Ishikawa (cell line): Measurements from ENCODE around the gene ZSWIM4.

Experiments used
- CEBPB ChIP-seq: IDR thresholded peaks from 2 replicates; pipeline ENCODE4 v1.6.1; 2012
- CREB1 ChIP-seq: IDR thresholded peaks from 2 replicates; pipeline ENCODE4 v1.6.1; 2012; ENCODE audit warnings: low read depth
- TAF1 ChIP-seq: IDR thresholded peaks from 2 replicates; pipeline ENCODE4 v1.6.1; 2012; ENCODE audit warnings: low read depth, mild to moderate bottlenecking
- USF1 ChIP-seq: IDR thresholded peaks from 2 replicates; pipeline ENCODE4 v1.6.1; 2012
- YY1 ChIP-seq: IDR thresholded peaks from 2 replicates; pipeline ENCODE4 v1.6.1; 2012; ENCODE audit warnings: low read depth

- TF ChIP-seq TAF1 = 0 out of 2 replicates have a peak, but pooled peaks have one; percentile 21
- TF ChIP-seq CREB1 = no peak
- no peak for TF ChIP-seq YY1
- TF ChIP-seq CEBPB = no peak
- TF ChIP-seq USF1 = no peak
These were observed 46.1 kb downstream of the ZSWIM4 start for GRCh38 chr19:13841086-13841961.
